WTC11 (cell line): ENCODE measurements around the gene ARL4D.

Experiments
- CREB1 ChIP-seq: sonication (generic); formaldehyde crosslinking; IDR thresholded peaks from 2 replicates; pipeline ENCODE4 v1.8.0; 2023; ENCODE audit warnings: mild to moderate bottlenecking, missing genetic modification reagents
- GABPB1 ChIP-seq: sonication (generic); formaldehyde crosslinking; IDR thresholded peaks from 2 replicates; pipeline ENCODE4 v1.8.1; 2023; ENCODE audit warnings: mild to moderate bottlenecking, missing genetic modification reagents
- KAT7 ChIP-seq: sonication (generic); formaldehyde crosslinking; IDR thresholded peaks from 2 replicates; pipeline ENCODE4 v1.8.1; 2023; ENCODE audit warnings: missing genetic modification reagents, mild to moderate bottlenecking, borderline replicate concordance
- NFE2L1 ChIP-seq: sonication (generic); formaldehyde crosslinking; IDR thresholded peaks from 2 replicates; pipeline ENCODE4 v1.8.1; 2023; ENCODE audit warnings: missing genetic modification reagents
- ZNF263 ChIP-seq: sonication (generic); formaldehyde crosslinking; IDR thresholded peaks from 2 replicates; pipeline ENCODE4 v1.8.1; 2022; ENCODE audit warnings: low read depth, mild to moderate bottlenecking, moderate library complexity, missing genetic modification reagents
- ZNF396 ChIP-seq: fragments of 250-450 bp; sonication (Bioruptor Pico); IDR thresholded peaks from 2 replicates; pipeline ENCODE4 v1.8.0; 2021; ENCODE audit warnings: mild to moderate bottlenecking, moderate library complexity, borderline replicate concordance
- TF ChIP-seq, protein P1 (sequence below): sonication (generic); formaldehyde crosslinking; IDR thresholded peaks from 2 replicates; pipeline ENCODE4 v1.8.0; 2022; ENCODE audit warnings: mild to moderate bottlenecking, missing genetic modification reagents
- TF ChIP-seq, protein P2 (sequence below): fragments of 200-600 bp; IDR thresholded peaks from 2 replicates; pipeline ENCODE4 v1.8.0; 2022; ENCODE audit warnings: antibody characterized with exemption
- TF ChIP-seq, protein P3 (sequence below): fragments of 250-450 bp; sonication (Bioruptor Pico); IDR thresholded peaks from 2 replicates; pipeline ENCODE4 v1.9.0; 2021; ENCODE audit warnings: mild to moderate bottlenecking
- TF ChIP-seq, protein P4 (sequence below): sonication (generic); formaldehyde crosslinking; IDR thresholded peaks from 2 replicates; pipeline ENCODE4 v1.8.0; 2022; ENCODE audit warnings: mild to moderate bottlenecking, missing genetic modification reagents
- TF ChIP-seq, protein P5 (sequence below): sonication (generic); formaldehyde crosslinking; IDR thresholded peaks from 2 replicates; pipeline ENCODE4 v1.8.1; 2023; ENCODE audit warnings: mild to moderate bottlenecking, missing genetic modification reagents, moderate library complexity
- TF ChIP-seq, protein P6 (sequence below): sonication (generic); formaldehyde crosslinking; IDR thresholded peaks from 2 replicates; pipeline ENCODE4 v1.8.0; 2022; ENCODE audit warnings: mild to moderate bottlenecking, missing genetic modification reagents
- TF ChIP-seq, protein P7 (sequence below): sonication (generic); formaldehyde crosslinking; IDR thresholded peaks from 2 replicates; pipeline ENCODE4 v1.8.1; 2023; ENCODE audit warnings: mild to moderate bottlenecking, missing genetic modification reagents

DNA sequence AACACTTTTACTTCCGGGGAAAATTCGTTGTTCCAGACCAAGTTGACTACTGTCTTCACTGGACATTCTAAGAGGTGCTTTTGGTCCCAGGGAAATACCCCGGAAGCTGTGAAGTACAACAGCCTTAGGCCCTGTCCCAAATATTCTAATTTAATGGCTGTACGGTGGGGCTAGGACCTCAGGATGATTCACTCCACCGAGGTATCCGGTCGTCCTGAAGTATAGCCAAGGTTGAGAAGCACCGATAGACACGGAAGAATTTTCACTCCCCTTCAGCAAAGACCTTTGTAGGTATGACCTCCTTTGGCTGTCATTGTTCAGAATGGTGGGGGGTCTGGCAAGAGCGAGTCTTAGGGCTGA is 34.9 kb upstream of the ARL4D start:
- TF ChIP-seq, protein P1, sequence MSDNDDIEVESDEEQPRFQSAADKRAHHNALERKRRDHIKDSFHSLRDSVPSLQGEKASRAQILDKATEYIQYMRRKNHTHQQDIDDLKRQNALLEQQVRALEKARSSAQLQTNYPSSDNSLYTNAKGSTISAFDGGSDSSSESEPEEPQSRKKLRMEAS (CRISPR knock-in tag): no peak
- TF ChIP-seq ZNF396 (CRISPR knock-in tag): no peak
- TF ChIP-seq, protein P2, sequence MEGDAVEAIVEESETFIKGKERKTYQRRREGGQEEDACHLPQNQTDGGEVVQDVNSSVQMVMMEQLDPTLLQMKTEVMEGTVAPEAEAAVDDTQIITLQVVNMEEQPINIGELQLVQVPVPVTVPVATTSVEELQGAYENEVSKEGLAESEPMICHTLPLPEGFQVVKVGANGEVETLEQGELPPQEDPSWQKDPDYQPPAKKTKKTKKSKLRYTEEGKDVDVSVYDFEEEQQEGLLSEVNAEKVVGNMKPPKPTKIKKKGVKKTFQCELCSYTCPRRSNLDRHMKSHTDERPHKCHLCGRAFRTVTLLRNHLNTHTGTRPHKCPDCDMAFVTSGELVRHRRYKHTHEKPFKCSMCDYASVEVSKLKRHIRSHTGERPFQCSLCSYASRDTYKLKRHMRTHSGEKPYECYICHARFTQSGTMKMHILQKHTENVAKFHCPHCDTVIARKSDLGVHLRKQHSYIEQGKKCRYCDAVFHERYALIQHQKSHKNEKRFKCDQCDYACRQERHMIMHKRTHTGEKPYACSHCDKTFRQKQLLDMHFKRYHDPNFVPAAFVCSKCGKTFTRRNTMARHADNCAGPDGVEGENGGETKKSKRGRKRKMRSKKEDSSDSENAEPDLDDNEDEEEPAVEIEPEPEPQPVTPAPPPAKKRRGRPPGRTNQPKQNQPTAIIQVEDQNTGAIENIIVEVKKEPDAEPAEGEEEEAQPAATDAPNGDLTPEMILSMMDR: no peak
- TF ChIP-seq, protein P3, sequence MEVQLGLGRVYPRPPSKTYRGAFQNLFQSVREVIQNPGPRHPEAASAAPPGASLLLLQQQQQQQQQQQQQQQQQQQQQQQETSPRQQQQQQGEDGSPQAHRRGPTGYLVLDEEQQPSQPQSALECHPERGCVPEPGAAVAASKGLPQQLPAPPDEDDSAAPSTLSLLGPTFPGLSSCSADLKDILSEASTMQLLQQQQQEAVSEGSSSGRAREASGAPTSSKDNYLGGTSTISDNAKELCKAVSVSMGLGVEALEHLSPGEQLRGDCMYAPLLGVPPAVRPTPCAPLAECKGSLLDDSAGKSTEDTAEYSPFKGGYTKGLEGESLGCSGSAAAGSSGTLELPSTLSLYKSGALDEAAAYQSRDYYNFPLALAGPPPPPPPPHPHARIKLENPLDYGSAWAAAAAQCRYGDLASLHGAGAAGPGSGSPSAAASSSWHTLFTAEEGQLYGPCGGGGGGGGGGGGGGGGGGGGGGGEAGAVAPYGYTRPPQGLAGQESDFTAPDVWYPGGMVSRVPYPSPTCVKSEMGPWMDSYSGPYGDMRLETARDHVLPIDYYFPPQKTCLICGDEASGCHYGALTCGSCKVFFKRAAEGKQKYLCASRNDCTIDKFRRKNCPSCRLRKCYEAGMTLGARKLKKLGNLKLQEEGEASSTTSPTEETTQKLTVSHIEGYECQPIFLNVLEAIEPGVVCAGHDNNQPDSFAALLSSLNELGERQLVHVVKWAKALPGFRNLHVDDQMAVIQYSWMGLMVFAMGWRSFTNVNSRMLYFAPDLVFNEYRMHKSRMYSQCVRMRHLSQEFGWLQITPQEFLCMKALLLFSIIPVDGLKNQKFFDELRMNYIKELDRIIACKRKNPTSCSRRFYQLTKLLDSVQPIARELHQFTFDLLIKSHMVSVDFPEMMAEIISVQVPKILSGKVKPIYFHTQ: no peak
- TF ChIP-seq CREB1 (CRISPR knock-in tag): no peak
- no peak for TF ChIP-seq KAT7
- TF ChIP-seq, protein P4, sequence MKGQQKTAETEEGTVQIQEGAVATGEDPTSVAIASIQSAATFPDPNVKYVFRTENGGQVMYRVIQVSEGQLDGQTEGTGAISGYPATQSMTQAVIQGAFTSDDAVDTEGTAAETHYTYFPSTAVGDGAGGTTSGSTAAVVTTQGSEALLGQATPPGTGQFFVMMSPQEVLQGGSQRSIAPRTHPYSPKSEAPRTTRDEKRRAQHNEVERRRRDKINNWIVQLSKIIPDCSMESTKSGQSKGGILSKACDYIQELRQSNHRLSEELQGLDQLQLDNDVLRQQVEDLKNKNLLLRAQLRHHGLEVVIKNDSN (CRISPR knock-in tag): no peak
- no peak for TF ChIP-seq ZNF263 (CRISPR knock-in tag)
- no peak for TF ChIP-seq GABPB1 (CRISPR knock-in tag)
- TF ChIP-seq NFE2L1 (CRISPR knock-in tag): no peak
- TF ChIP-seq, protein P5, sequence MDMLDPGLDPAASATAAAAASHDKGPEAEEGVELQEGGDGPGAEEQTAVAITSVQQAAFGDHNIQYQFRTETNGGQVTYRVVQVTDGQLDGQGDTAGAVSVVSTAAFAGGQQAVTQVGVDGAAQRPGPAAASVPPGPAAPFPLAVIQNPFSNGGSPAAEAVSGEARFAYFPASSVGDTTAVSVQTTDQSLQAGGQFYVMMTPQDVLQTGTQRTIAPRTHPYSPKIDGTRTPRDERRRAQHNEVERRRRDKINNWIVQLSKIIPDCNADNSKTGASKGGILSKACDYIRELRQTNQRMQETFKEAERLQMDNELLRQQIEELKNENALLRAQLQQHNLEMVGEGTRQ (CRISPR knock-in tag): no peak
- TF ChIP-seq, protein P6, sequence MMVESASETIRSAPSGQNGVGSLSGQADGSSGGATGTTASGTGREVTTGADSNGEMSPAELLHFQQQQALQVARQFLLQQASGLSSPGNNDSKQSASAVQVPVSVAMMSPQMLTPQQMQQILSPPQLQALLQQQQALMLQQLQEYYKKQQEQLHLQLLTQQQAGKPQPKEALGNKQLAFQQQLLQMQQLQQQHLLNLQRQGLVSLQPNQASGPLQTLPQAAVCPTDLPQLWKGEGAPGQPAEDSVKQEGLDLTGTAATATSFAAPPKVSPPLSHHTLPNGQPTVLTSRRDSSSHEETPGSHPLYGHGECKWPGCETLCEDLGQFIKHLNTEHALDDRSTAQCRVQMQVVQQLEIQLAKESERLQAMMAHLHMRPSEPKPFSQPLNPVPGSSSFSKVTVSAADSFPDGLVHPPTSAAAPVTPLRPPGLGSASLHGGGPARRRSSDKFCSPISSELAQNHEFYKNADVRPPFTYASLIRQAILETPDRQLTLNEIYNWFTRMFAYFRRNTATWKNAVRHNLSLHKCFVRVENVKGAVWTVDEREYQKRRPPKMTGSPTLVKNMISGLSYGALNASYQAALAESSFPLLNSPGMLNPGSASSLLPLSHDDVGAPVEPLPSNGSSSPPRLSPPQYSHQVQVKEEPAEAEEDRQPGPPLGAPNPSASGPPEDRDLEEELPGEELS (CRISPR knock-in tag): no peak
- TF ChIP-seq, protein P7, sequence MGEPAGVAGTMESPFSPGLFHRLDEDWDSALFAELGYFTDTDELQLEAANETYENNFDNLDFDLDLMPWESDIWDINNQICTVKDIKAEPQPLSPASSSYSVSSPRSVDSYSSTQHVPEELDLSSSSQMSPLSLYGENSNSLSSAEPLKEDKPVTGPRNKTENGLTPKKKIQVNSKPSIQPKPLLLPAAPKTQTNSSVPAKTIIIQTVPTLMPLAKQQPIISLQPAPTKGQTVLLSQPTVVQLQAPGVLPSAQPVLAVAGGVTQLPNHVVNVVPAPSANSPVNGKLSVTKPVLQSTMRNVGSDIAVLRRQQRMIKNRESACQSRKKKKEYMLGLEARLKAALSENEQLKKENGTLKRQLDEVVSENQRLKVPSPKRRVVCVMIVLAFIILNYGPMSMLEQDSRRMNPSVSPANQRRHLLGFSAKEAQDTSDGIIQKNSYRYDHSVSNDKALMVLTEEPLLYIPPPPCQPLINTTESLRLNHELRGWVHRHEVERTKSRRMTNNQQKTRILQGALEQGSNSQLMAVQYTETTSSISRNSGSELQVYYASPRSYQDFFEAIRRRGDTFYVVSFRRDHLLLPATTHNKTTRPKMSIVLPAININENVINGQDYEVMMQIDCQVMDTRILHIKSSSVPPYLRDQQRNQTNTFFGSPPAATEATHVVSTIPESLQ: no peak
